ENCODE data around the gene NACA. TPM values are rescaled to one million over a fixed set of nuclear protein-coding genes. Genes with fewer than 3 reads are reported as not detected.

NACA gene
- total and polyA plus RNA-seq, 2 experiments from 2014 or later = 1,081 to 2,495 TPM

DNA sequence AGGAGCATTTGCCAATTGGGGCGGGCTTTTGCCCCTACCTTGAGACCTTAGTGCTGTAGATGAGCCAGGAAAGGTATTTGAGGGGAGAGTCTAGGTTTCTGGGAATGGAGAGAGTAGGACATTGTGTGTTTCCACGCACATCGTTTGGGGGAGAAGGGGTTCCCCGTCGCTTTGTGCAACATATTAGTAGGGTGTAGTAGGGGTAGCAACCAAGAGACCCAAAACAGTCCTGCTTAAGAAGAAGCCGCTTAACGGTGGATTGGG lies 36.3 kb downstream of the NACA start:
- TF ChIP-seq, protein P1, sequence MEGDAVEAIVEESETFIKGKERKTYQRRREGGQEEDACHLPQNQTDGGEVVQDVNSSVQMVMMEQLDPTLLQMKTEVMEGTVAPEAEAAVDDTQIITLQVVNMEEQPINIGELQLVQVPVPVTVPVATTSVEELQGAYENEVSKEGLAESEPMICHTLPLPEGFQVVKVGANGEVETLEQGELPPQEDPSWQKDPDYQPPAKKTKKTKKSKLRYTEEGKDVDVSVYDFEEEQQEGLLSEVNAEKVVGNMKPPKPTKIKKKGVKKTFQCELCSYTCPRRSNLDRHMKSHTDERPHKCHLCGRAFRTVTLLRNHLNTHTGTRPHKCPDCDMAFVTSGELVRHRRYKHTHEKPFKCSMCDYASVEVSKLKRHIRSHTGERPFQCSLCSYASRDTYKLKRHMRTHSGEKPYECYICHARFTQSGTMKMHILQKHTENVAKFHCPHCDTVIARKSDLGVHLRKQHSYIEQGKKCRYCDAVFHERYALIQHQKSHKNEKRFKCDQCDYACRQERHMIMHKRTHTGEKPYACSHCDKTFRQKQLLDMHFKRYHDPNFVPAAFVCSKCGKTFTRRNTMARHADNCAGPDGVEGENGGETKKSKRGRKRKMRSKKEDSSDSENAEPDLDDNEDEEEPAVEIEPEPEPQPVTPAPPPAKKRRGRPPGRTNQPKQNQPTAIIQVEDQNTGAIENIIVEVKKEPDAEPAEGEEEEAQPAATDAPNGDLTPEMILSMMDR (conservative IDR thresholded peaks at IDR 0.05; ENCODE audit: low read depth in 2 of 2) = no peak
- TF ChIP-seq POLR2AphosphoS5 (IDR thresholded peaks at IDR 0.05; ENCODE audit: low read depth) (no peak), ZNF114 (CRISPR knock-in tag; IDR thresholded peaks at IDR 0.05) (no peak), EZH2phosphoT487 (IDR thresholded peaks at IDR 0.05; ENCODE audit: unreplicated experiment) (no peak), ZNF331 (CRISPR knock-in tag; IDR thresholded peaks at IDR 0.05; ENCODE audit: low read depth) (no peak), STAT1 (IDR thresholded peaks at IDR 0.05; ENCODE audit: unreplicated experiment) (no peak), CREB1 (CRISPR knock-in tag; IDR thresholded peaks at IDR 0.05; ENCODE audit: low read depth) (no peak), NANOG (IDR thresholded peaks at IDR 0.05; ENCODE audit: borderline replicate concordance) (no peak), JUNB (IDR thresholded peaks at IDR 0.05; ENCODE audit: unreplicated experiment) (no peak), EZH2 (IDR thresholded peaks at IDR 0.05; ENCODE audit: low read depth, unreplicated experiment) (no peak)
- TF ChIP-seq, protein P2, sequence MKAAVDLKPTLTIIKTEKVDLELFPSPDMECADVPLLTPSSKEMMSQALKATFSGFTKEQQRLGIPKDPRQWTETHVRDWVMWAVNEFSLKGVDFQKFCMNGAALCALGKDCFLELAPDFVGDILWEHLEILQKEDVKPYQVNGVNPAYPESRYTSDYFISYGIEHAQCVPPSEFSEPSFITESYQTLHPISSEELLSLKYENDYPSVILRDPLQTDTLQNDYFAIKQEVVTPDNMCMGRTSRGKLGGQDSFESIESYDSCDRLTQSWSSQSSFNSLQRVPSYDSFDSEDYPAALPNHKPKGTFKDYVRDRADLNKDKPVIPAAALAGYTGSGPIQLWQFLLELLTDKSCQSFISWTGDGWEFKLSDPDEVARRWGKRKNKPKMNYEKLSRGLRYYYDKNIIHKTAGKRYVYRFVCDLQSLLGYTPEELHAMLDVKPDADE (IDR thresholded peaks at IDR 0.05) = no peak
- TF ChIP-seq, protein P3, sequence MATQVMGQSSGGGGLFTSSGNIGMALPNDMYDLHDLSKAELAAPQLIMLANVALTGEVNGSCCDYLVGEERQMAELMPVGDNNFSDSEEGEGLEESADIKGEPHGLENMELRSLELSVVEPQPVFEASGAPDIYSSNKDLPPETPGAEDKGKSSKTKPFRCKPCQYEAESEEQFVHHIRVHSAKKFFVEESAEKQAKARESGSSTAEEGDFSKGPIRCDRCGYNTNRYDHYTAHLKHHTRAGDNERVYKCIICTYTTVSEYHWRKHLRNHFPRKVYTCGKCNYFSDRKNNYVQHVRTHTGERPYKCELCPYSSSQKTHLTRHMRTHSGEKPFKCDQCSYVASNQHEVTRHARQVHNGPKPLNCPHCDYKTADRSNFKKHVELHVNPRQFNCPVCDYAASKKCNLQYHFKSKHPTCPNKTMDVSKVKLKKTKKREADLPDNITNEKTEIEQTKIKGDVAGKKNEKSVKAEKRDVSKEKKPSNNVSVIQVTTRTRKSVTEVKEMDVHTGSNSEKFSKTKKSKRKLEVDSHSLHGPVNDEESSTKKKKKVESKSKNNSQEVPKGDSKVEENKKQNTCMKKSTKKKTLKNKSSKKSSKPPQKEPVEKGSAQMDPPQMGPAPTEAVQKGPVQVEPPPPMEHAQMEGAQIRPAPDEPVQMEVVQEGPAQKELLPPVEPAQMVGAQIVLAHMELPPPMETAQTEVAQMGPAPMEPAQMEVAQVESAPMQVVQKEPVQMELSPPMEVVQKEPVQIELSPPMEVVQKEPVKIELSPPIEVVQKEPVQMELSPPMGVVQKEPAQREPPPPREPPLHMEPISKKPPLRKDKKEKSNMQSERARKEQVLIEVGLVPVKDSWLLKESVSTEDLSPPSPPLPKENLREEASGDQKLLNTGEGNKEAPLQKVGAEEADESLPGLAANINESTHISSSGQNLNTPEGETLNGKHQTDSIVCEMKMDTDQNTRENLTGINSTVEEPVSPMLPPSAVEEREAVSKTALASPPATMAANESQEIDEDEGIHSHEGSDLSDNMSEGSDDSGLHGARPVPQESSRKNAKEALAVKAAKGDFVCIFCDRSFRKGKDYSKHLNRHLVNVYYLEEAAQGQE (IDR thresholded peaks at IDR 0.05; ENCODE audit: unreplicated experiment) = no peak
- TF ChIP-seq, protein P4, sequence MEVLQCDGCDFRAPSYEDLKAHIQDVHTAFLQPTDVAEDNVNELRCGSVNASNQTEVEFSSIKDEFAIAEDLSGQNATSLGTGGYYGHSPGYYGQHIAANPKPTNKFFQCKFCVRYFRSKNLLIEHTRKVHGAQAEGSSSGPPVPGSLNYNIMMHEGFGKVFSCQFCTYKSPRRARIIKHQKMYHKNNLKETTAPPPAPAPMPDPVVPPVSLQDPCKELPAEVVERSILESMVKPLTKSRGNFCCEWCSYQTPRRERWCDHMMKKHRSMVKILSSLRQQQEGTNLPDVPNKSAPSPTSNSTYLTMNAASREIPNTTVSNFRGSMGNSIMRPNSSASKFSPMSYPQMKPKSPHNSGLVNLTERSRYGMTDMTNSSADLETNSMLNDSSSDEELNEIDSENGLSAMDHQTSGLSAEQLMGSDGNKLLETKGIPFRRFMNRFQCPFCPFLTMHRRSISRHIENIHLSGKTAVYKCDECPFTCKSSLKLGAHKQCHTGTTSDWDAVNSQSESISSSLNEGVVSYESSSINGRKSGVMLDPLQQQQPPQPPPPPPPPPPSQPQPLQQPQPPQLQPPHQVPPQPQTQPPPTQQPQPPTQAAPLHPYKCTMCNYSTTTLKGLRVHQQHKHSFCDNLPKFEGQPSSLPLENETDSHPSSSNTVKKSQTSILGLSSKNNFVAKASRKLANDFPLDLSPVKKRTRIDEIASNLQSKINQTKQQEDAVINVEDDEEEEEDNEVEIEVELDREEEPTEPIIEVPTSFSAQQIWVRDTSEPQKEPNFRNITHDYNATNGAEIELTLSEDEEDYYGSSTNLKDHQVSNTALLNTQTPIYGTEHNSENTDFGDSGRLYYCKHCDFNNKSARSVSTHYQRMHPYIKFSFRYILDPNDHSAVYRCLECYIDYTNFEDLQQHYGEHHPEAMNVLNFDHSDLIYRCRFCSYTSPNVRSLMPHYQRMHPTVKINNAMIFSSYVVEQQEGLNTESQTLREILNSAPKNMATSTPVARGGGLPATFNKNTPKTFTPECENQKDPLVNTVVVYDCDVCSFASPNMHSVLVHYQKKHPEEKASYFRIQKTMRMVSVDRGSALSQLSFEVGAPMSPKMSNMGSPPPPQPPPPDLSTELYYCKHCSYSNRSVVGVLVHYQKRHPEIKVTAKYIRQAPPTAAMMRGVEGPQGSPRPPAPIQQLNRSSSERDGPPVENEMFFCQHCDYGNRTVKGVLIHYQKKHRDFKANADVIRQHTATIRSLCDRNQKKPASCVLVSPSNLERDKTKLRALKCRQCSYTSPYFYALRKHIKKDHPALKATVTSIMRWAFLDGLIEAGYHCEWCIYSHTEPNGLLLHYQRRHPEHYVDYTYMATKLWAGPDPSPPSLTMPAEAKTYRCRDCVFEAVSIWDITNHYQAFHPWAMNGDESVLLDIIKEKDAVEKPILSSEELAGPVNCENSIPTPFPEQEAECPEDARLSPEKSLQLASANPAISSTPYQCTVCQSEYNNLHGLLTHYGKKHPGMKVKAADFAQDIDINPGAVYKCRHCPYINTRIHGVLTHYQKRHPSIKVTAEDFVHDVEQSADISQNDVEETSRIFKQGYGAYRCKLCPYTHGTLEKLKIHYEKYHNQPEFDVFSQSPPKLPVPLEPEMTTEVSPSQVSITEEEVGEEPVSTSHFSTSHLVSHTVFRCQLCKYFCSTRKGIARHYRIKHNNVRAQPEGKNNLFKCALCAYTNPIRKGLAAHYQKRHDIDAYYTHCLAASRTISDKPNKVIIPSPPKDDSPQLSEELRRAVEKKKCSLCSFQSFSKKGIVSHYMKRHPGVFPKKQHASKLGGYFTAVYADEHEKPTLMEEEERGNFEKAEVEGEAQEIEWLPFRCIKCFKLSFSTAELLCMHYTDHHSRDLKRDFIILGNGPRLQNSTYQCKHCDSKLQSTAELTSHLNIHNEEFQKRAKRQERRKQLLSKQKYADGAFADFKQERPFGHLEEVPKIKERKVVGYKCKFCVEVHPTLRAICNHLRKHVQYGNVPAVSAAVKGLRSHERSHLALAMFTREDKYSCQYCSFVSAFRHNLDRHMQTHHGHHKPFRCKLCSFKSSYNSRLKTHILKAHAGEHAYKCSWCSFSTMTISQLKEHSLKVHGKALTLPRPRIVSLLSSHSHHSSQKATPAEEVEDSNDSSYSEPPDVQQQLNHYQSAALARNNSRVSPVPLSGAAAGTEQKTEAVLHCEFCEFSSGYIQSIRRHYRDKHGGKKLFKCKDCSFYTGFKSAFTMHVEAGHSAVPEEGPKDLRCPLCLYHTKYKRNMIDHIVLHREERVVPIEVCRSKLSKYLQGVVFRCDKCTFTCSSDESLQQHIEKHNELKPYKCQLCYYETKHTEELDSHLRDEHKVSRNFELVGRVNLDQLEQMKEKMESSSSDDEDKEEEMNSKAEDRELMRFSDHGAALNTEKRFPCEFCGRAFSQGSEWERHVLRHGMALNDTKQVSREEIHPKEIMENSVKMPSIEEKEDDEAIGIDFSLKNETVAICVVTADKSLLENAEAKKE (CRISPR knock-in tag; IDR thresholded peaks at IDR 0.05) = no peak
- peaks cover 3% of the 10 kb centered on the region; the same call in 1 of the 3 replicates for H3K9me3 Mint-ChIP-seq
- peaks cover 25% of the 10 kb centered on the region for H3F3A ChIP-seq (replicated peaks; ENCODE audit: low read depth)
- no peak for ATAC-seq
- peaks cover 28% of the 10 kb centered on the region for H3K27me3 Mint-ChIP-seq (ENCODE audit: insufficient read depth, low read depth, poor library complexity)
- no peaks in the 10 kb centered on the region for H3K27me3 ChIP-seq (ENCODE audit: insufficient read depth)
- H3K36me3 Mint-ChIP-seq (ENCODE audit: low read depth) = peaks cover 37% of the 10 kb centered on the region
- peak overlapping the region; percentile 64; the same call in 1 of the 2 replicates for H2AFZ ChIP-seq
- peaks cover 32% of the 10 kb centered on the region for H4K20me1 ChIP-seq (replicated peaks; ENCODE audit: insufficient read depth)
- H3K27ac ChIP-seq (ENCODE audit: low read depth) = peak overlapping the region; percentile 100
- peaks cover 3% of the 10 kb centered on the region; the same call in 1 of the 2 replicates for H3K36me3 ChIP-seq (ENCODE audit: insufficient read depth)
- H3K27ac Mint-ChIP-seq = peak overlapping the region; percentile 99
- no peak for DNase-seq (ENCODE audit: low spot score)
- H3K4me1 ChIP-seq (ENCODE audit: insufficient read depth) = peaks cover 20% of the 10 kb centered on the region
- H3K4me3 Mint-ChIP-seq = peak overlapping the region; percentile 100
- H3K4me3 ChIP-seq = peak overlapping the region; percentile 98
- peaks cover 46% of the 10 kb centered on the region for H3K79me2 ChIP-seq (replicated peaks; ENCODE audit: insufficient read depth)
- peaks cover 17% of the 10 kb centered on the region for H3K4me1 Mint-ChIP-seq
- H3K9me2 ChIP-seq (ENCODE audit: insufficient read depth) = no peaks in the 10 kb centered on the region
- peak overlapping the region; percentile 91 for H3K4me2 ChIP-seq
